Measurements from ENCODE around the gene DLG2.

DNA sequence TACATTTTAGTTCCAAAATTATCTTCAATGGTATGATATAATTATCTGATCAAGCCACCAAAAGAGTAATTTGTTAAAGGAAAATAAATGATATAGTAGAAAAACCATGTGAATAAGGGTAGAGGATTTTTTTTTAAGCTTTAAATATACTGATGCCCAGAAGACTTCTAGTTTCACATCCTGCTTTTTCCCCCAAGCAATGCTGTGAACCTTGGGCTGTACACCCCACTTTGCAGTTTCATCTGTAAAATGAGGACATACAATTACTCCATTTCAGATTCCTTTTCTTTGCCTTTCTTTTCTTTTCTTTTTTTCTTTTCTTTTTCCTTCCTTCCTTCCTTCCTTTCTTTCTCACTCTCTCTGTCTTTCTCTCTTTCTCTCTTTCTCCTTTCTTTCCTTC, 1125.4 kb downstream of the DLG2 start:
- TF ChIP-seq, protein P1, sequence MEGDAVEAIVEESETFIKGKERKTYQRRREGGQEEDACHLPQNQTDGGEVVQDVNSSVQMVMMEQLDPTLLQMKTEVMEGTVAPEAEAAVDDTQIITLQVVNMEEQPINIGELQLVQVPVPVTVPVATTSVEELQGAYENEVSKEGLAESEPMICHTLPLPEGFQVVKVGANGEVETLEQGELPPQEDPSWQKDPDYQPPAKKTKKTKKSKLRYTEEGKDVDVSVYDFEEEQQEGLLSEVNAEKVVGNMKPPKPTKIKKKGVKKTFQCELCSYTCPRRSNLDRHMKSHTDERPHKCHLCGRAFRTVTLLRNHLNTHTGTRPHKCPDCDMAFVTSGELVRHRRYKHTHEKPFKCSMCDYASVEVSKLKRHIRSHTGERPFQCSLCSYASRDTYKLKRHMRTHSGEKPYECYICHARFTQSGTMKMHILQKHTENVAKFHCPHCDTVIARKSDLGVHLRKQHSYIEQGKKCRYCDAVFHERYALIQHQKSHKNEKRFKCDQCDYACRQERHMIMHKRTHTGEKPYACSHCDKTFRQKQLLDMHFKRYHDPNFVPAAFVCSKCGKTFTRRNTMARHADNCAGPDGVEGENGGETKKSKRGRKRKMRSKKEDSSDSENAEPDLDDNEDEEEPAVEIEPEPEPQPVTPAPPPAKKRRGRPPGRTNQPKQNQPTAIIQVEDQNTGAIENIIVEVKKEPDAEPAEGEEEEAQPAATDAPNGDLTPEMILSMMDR (IDR thresholded peaks at IDR 0.05): no peak
- no peak for TF ChIP-seq POLR2A (IDR thresholded peaks at IDR 0.05; ENCODE audit: low read depth)
